IPS DF 6.9 (cell line): Measurements from ENCODE around the gene RGS9.
"Not testable (repeated sequence)": the region's sequence is repeated elsewhere in the genome, so short reads cannot be mapped to it uniquely, and the experiment has no call there.

Experiments used
- DNase-seq: peaks from one replicate; pipeline ENCODE4 v3.0.0-alpha.2; 2013; ENCODE audit warnings: low read depth, low spot score
- H3K27ac ChIP-seq: one replicate; pipeline ENCODE4 v1.5.1; 2013; ENCODE audit warnings: low read length, control low read depth
- H3K27me3 ChIP-seq: 2 replicates; pipeline ENCODE4 v1.6.1; 2013; ENCODE audit warnings: mild to moderate bottlenecking, low read length; ENCODE audit not compliant: control insufficient read depth, insufficient read depth
- H3K36me3 ChIP-seq: 2 replicates; pipeline ENCODE4 v1.6.1; 2013; ENCODE audit warnings: low read length; ENCODE audit not compliant: control insufficient read depth, insufficient read depth
- H3K4me1 ChIP-seq: 2 replicates; pipeline ENCODE4 v1.6.1; 2013; ENCODE audit warnings: low read length; ENCODE audit not compliant: control insufficient read depth, insufficient read depth
- H3K4me3 ChIP-seq: 2 replicates; pipeline ENCODE4 v1.5.1; 2013; ENCODE audit warnings: mild to moderate bottlenecking, low read length
- H3K9me3 ChIP-seq: 2 replicates; pipeline ENCODE4 v1.6.1; 2013; ENCODE audit warnings: low read length, inconsistent platforms; ENCODE audit not compliant: control insufficient read depth, insufficient read depth
- WGBS: extraction: QIAGEN DNeasy Blood & Tissue Kit; methylation state at CpG from one replicate; pipeline ENCODE4 v1.1.7; 2013; ENCODE audit warnings: mixed read lengths, missing lambda C conversion rate; ENCODE audit not compliant: insufficient read length, insufficient coverage; 5-methylcytosine and 5-hydroxymethylcytosine counted together

The RGS9 gene

DNA sequence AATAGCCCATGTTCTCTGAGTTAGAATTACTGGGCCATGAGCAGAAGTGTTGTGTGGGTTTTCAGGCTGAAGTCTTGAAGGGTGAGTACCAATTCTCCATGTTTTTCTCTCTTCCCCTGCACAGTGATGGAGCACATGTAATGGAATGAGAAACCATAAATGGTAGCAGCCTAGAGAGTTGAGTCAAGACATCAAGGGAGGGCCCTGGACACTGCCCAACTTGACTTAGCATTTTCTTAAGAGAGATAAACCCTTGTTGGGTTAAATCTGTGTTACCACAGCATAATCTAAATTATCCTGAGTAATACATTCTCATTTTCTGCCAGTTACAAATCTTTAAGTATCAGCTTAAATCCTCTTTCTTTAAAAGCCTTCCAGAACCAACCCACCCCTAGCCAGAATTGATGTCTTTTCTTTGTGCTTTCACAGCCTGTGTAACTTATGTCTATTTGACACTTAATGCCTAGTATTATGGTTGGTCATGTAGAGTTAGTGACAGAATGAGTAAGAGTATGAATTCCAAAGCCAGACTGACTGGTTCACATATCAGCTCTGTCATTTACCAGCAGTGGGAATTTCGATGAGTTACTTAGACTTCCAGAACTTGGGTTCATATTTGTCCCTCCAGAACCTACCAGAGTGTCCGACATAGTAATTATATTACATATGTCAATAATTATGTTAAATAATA lies 27.0 kb upstream of the RGS9 start:
- Histone ChIP-seq H3K27ac (no peak overlapping the region), H3K4me3 (no peak overlapping the region), H3K36me3 (no peaks in the 10 kb centered on the region), H3K4me1 (no peaks in the 10 kb centered on the region), H3K9me3 (no peaks in the 10 kb centered on the region), H3K27me3 (no peaks in the 10 kb centered on the region)
- DNase-seq, result no peak
- no CpG with 5 or more reads among the region's 2 CpGs for WGBS

DNA sequence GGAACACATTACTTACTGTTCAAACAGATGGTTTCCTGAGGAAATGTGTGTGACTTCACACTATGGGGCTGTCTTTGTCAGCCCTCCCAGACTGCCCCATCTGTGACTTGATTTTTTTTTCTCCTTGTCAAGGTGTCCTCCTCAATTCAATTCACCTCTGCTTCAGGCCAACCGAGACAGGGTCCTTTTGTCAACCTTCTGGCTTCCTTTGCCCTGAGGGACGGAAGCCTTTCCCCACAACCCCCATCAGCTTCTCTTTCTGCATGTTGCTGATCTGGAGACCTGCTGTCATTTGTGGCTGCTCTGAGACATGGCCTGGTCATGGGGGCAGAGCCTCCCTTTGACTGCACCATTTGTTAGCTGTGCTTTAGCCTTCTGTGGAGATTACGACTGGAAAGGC lies 21.3 kb upstream of the RGS9 start:
- no peaks in the 10 kb centered on the region for H3K9me3 ChIP-seq
- H3K4me3 ChIP-seq, result no peak overlapping the region
- no peak overlapping the region for H3K27ac ChIP-seq
- no peak for DNase-seq
- no peaks in the 10 kb centered on the region for H3K36me3 ChIP-seq
- no peaks in the 10 kb centered on the region for H3K27me3 ChIP-seq
- WGBS, result no CpG with 5 or more reads among the region's 3 CpGs
- H3K4me1 ChIP-seq, result no peaks in the 10 kb centered on the region

- H3K4me3 ChIP-seq, H3K27ac ChIP-seq, H3K9me3 ChIP-seq, H3K4me1 ChIP-seq, H3K27me3 ChIP-seq, H3K36me3 ChIP-seq, DNase-seq: not testable (repeated sequence)
- WGBS, result no CpG with 5 or more reads among the region's 5 CpGs
Observed at GRCh38 chr17:65116515-65116914, 20.7 kb upstream of the RGS9 start.

- H3K9me3 ChIP-seq, result no peaks in the 10 kb centered on the region
- H3K4me1 ChIP-seq, result no peaks in the 10 kb centered on the region
- no peaks in the 10 kb centered on the region for H3K36me3 ChIP-seq
- H3K27me3 ChIP-seq, result no peaks in the 10 kb centered on the region
- no peak overlapping the region for H3K4me3 ChIP-seq
- no peak overlapping the region for H3K27ac ChIP-seq
- no peak for DNase-seq
- no CpG with 5 or more reads among the region's 4 CpGs for WGBS
Observed at GRCh38 chr17:65117384-65118035, 19.7 kb upstream of the RGS9 start.

- H3K36me3 ChIP-seq, result no peaks in the 10 kb centered on the region
- no peaks in the 10 kb centered on the region; the same call in 1 of the 2 replicates for H3K4me1 ChIP-seq
- H3K9me3 ChIP-seq, result no peaks in the 10 kb centered on the region
- no CpG with 5 or more reads among the region's 6 CpGs for WGBS
- H3K4me3 ChIP-seq, result no peak overlapping the region
- no peaks in the 10 kb centered on the region for H3K27me3 ChIP-seq
- no peak for DNase-seq
- no peak overlapping the region for H3K27ac ChIP-seq
Observed at GRCh38 chr17:65121368-65121767, 15.8 kb upstream of the RGS9 start.

DNA sequence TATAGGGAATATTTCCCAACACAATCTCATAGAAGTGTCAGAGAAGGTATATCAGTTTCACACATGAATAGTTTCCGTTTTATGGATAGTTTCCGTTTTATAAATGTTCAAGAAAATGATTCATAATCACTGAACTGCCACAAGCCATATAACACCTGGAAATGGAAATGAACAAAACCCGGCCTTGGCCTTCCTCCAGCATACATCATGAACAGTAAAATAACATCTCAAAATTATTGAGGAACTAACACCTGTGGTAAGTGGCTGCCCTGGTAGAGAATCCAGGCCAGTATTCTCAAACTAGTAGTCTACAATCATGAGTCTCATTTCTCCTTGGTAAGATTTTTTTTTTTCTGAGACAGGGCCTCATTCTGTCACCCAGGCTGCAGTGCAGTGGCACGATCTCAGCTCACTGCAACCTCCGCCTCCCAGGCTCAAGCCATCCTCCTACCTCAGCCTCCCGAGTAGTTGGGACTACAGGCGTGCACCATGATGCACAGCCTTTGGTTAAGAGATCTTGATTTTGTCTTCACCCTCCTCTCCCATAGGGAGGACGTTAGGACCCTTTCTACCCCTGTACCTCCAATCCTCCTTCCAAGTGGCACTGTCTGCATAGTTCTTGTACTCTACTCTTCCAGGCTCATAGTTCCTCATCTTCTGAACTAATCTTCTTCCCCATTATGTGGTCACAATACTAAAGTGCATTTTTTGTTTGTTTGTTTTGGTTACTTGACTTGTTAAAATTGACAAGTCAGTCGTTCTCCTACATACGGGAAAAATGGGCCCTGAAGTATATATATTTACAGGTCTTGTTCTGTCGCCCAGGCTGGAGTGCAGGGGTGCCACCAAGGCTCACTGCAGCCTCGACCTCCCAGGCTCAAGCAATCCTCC lies 15.0 kb upstream of the RGS9 start:
- no peak overlapping the region for H3K27ac ChIP-seq

DNA sequence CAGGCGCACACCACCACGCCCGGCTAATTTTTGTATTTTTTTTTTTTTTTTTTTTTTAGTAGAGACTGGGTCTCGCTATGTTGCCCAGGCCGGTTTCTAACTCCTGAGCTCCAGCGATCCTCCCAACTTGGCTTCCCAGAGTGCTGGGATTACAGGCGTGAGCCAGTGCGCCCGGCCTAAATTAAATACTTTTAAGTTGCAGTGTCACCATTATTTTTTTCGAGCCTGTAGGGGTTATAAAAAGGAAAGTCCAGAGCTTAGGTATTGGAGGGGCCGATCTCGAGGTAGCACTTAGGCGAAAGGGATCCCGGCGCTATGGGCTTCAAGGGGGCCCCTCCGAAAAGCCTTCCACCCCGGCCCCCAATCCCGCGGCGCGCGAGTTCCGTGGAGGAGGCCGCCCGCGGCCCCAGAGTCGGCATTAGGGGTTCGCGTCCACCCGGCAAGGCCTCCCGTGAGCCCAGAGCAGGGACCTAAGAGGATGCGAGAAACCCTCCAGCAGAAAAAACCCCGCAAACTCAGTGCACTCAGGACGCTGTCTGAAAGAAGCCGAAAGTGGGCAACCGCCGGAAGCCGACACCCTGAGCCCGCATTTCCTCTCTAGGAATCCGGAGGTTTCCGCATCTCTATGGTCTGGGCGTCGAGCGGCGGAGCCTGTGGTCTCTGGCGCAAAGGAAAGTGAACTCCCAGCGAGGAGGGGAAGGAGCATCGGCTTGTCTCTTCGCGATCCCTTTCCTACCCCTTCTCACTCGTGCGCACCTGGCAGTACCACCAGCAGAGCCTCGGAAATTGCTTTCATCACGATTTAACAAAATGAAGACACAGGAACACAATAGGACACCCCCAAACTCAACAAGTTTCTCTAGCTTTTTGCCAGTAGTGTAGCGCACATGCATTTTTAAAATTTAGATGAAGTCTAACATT lies 14.1 kb upstream of the RGS9 start:
- H3K9me3 ChIP-seq, result no peaks in the 10 kb centered on the region
- peak overlapping the region; percentile 86; the same call in 1 of the 2 replicates for H3K4me3 ChIP-seq
- WGBS, result no CpG with 5 or more reads among the region's 55 CpGs
- H3K27ac ChIP-seq, result no peak overlapping the region
- H3K27me3 ChIP-seq, result no peaks in the 10 kb centered on the region
- peak; percentile 79 for DNase-seq
- no peaks in the 10 kb centered on the region; the same call in 1 of the 2 replicates for H3K4me1 ChIP-seq
- H3K36me3 ChIP-seq, result no peaks in the 10 kb centered on the region

More for the DNA sequence above, 15.0 kb upstream of the RGS9 start:
- H3K36me3 ChIP-seq, result no peaks in the 10 kb centered on the region
- WGBS, result no CpG with 5 or more reads among the region's 12 CpGs
- DNase-seq, result no peak
- H3K27me3 ChIP-seq, result no peaks in the 10 kb centered on the region
- no peak overlapping the region; the same call in 1 of the 2 replicates for H3K4me3 ChIP-seq
- no peaks in the 10 kb centered on the region for H3K9me3 ChIP-seq
- no peaks in the 10 kb centered on the region; the same call in 1 of the 2 replicates for H3K4me1 ChIP-seq

DNA sequence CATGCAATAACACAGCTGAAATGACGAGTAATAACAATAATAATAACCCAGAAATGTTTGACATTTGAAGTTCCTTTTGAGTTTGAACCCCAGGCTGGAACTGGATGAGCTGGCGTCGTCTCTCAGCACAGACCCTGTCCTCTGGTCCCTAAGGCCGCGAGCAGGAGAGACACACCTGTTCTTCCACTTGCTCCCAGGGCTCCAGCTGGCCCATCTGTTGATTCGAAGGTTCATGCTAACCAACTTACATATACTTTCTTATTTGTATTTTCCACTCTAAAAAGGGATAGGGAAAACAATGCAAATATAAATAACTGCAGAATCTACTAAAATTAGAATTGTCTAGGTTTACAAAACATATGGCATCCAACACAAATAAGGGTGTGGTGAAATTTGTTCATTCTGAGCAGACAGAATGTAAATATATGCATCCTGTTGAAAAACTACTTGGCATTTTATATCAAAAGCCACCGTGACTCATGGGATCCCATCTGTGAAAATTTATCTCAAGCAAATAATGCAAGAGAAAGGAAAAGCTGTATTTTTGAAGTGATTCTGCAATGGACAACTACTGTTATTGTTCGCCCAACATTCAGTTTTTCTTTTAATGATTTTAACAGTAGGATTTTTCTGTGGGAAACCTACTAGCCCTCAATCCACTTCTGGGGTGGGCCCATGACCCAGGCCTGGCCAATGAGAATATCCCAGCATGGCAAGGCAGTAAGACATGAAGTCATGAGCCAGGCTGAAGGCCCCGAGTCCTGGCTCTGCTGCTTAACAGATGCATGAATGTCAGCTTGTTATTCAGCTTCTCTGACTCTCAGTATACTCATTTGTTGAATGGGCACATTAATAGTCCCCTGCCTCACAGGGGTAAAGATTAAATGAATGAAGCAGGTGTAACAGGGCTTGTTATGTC lies 13.2 kb upstream of the RGS9 start:
- Histone ChIP-seq H3K27ac (no peak overlapping the region), H3K4me1 (no peaks in the 10 kb centered on the region; the same call in 1 of the 2 replicates), H3K36me3 (no peaks in the 10 kb centered on the region), H3K27me3 (no peaks in the 10 kb centered on the region), H3K9me3 (no peaks in the 10 kb centered on the region), H3K4me3 (no peak overlapping the region)
- DNase-seq, result no peak
- no CpG with 5 or more reads among the region's 9 CpGs for WGBS

DNA sequence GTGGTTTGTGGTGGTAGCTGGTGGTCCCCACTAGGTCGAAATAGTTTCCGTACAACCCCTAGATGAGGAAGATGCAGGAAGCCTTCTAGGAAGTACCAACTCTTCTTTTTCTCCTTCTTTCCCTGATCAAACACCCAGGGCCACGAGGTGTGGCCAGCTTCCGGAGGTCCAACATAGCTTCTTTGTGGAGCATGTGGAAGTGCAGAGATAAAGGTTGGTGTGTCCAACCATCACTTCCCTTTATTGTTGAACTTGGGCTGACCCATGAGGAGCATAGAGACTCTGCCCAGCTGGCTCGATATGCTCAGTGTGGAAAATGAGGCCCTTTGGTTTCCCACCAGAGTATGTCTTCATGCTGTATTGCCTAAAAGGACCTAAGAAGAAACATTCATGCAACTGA lies 6.3 kb upstream of the RGS9 start:
- Histone ChIP-seq H3K9me3 (no peaks in the 10 kb centered on the region), H3K36me3 (no peaks in the 10 kb centered on the region), H3K27ac (no peak overlapping the region), H3K4me3 (no peak overlapping the region), H3K4me1 (no peaks in the 10 kb centered on the region), H3K27me3 (no peaks in the 10 kb centered on the region)
- no CpG with 5 or more reads among the region's 5 CpGs for WGBS
- DNase-seq, result no peak
